Stimulated activated naive B cell treated with anti-CD40 and anti-IgM and Interleukin-4, amounts not matched to agents 10 μg/mL and 1 μg/mL and 100 μg/mL, for 72 hours (primary cell): ENCODE measurements around the gene ALPK3.

Experiments used
- ATAC-seq, 2 donors: fragments of 150-1000 bp; cut with Tn5 transposase; replicated peaks; 2 replicates each; pipeline ENCODE4 v1.10.0; 2021; ENCODE audit warnings: moderate library complexity in 1 of 2
- DNase-seq: peaks from one replicate; pipeline ENCODE4 v3.0.0; 2021
- H3K27ac Mint-ChIP-seq: one replicate; pipeline ENCODE4 v1.8.0; 2022; ENCODE audit warnings: mild to moderate bottlenecking, mixed read lengths
- H3K27me3 Mint-ChIP-seq, 2 donors: one replicate each; pipeline ENCODE4 v1.8.0; 2022; ENCODE audit warnings: mixed read lengths in 2 of 2
- H3K36me3 Mint-ChIP-seq, 2 donors: one replicate each; pipeline ENCODE4 v1.8.0; 2022; ENCODE audit warnings: mixed read lengths in 2 of 2, mild to moderate bottlenecking in 1 of 2
- H3K4me1 Mint-ChIP-seq, 2 donors: one replicate each; pipeline ENCODE4 v1.8.0; 2022; ENCODE audit warnings: mixed read lengths in 2 of 2, mild to moderate bottlenecking in 1 of 2
- H3K4me3 Mint-ChIP-seq, 2 donors: one replicate each; pipeline ENCODE4 v1.8.0; 2022; ENCODE audit warnings: mild to moderate bottlenecking in 2 of 2, mixed read lengths in 2 of 2, moderate library complexity in 1 of 2
- H3K9me3 Mint-ChIP-seq, 2 donors: one replicate each; pipeline ENCODE4 v1.8.0; 2022; ENCODE audit warnings: mixed read lengths in 2 of 2, mild to moderate bottlenecking in 1 of 2

Gene ALPK3

GRCh38 chr15:84919106-84919667 lies 102.0 kb downstream of the ALPK3 start:
- Mint-ChIP-seq H3K9me3 (peaks cover 0 to 3% of the 10 kb centered on the region in 2 donors), H3K27me3 (peaks cover 9 to 11% of the 10 kb centered on the region in 2 donors), H3K4me1 (peaks cover 8 to 17% of the 10 kb centered on the region in 2 donors), H3K27ac (no peak overlapping the region), H3K36me3 (peaks cover 2 to 3% of the 10 kb centered on the region in 2 donors), H3K4me3 (no peak overlapping the region)
- ATAC-seq (no peak), DNase-seq (no peak)

GRCh38 chr15:84921121-84921520 lies 104.0 kb downstream of the ALPK3 start:
- no peak for DNase-seq
- H3K4me3 Mint-ChIP-seq = no peak overlapping the region
- H3K27me3 Mint-ChIP-seq = no peaks in the 10 kb centered on the region
- H3K36me3 Mint-ChIP-seq = no peaks in the 10 kb centered on the region
- peaks cover 0 to 5% of the 10 kb centered on the region in 2 donors for H3K4me1 Mint-ChIP-seq
- H3K27ac Mint-ChIP-seq = no peak overlapping the region
- no peak for ATAC-seq
- no peaks in the 10 kb centered on the region for H3K9me3 Mint-ChIP-seq

- Mint-ChIP-seq H3K27ac (no peak overlapping the region), H3K9me3 (no peaks in the 10 kb centered on the region), H3K27me3 (no peaks in the 10 kb centered on the region), H3K4me1 (peaks cover 0 to under 1% of the 10 kb centered on the region in 2 donors), H3K36me3 (no peaks in the 10 kb centered on the region), H3K4me3 (no peak overlapping the region)
- DNase-seq (no peak), ATAC-seq (no peak)
Measured at GRCh38 chr15:84922530-84922929, 105.4 kb downstream of the ALPK3 start.
